Liver (tissue), 9 donors: Measurements from ENCODE around the gene KLRF1. TPM values are rescaled to one million over a fixed set of nuclear protein-coding genes. Genes with fewer than 3 reads are reported as not detected.
A peak's percentile ranks its signal among the peaks of the same experiment; 100 is the strongest.

Experiments
- DNase-seq: peaks from one replicate; pipeline ENCODE4 v3.0.0-alpha.2; 2017; ENCODE audit warnings: low spot score
- H3K27ac ChIP-seq, 2 donors: one replicate each; pipeline ENCODE4 v1.7.0; 2013; ENCODE audit warnings: inconsistent platforms in 2 of 2, low read length in 2 of 2, control low read depth in 1 of 2, low read depth in 1 of 2, mild to moderate bottlenecking in 1 of 2
- H3K27me3 ChIP-seq, 4 donors: one replicate each; pipeline versions ENCODE4 v1.6.1 to v1.7.0; 2013; ENCODE audit warnings: low read length in 3 of 4, inconsistent platforms in 1 of 4, mild to moderate bottlenecking in 1 of 4, moderate library complexity in 1 of 4; ENCODE audit not compliant: control insufficient read depth in 4 of 4, insufficient read depth in 4 of 4
- H3K36me3 ChIP-seq, 4 donors: one replicate each; pipeline versions ENCODE4 v1.6.1 to v1.7.0; 2013; ENCODE audit warnings: low read length in 3 of 4, mild to moderate bottlenecking in 3 of 4, low read depth in 1 of 4, moderate library complexity in 1 of 4; ENCODE audit not compliant: control insufficient read depth in 4 of 4, insufficient read depth in 3 of 4
- H3K4me1 ChIP-seq, 4 donors: one replicate each; pipeline versions ENCODE4 v1.6.1 to v1.7.0; 2013; ENCODE audit warnings: low read length in 3 of 4, mild to moderate bottlenecking in 3 of 4, moderate library complexity in 1 of 4; ENCODE audit not compliant: control insufficient read depth in 4 of 4, insufficient read depth in 4 of 4
- H3K4me3 ChIP-seq, 3 donors: one replicate each; pipeline versions ENCODE4 v1.6.1 to v1.7.0; 2013; ENCODE audit warnings: low read length in 3 of 3, control low read depth in 1 of 3, low read depth in 1 of 3, mild to moderate bottlenecking in 1 of 3
- H3K9ac ChIP-seq, 2 donors: one replicate each; pipeline ENCODE4 v1.7.0; 2013; ENCODE audit warnings: low read length in 2 of 2, mild to moderate bottlenecking in 2 of 2, moderate library complexity in 2 of 2, control low read depth in 1 of 2, low read depth in 1 of 2
- H3K9me3 ChIP-seq, 4 donors: one replicate each; pipeline versions ENCODE4 v1.6.1 to v1.7.0; 2013; ENCODE audit warnings: low read length in 3 of 4; ENCODE audit not compliant: control insufficient read depth in 4 of 4
- CTCF ChIP-seq: fragments of 150-350 bp; IDR thresholded peaks from 2 replicates; pipeline ENCODE4 v1.5.1; 2017; ENCODE audit warnings: improper control_type of control experiment, low read depth, low read length; ENCODE audit not compliant: missing input control
- EGR1 ChIP-seq, 2 donors: IDR thresholded peaks; 2 replicates each; pipeline ENCODE4 v1.6.1; 2016 to 2018; ENCODE audit warnings: antibody characterized with exemption in 2 of 2, low read depth in 2 of 2
- FOXA1 ChIP-seq: IDR thresholded peaks from 2 replicates; pipeline ENCODE4 v1.6.1; 2016; ENCODE audit warnings: antibody characterized with exemption
- FOXA2 ChIP-seq: IDR thresholded peaks from 2 replicates; pipeline ENCODE4 v1.6.1; 2016; ENCODE audit warnings: antibody characterized with exemption
- GABPA ChIP-seq, 2 donors: IDR thresholded peaks in 1 of 2; conservative IDR thresholded peaks in 1 of 2; 2 replicates each; pipeline ENCODE4 v1.6.1; 2016; ENCODE audit warnings: antibody characterized with exemption in 2 of 2, mild to moderate bottlenecking in 1 of 2, moderate library complexity in 1 of 2
- HNF4A ChIP-seq, 2 donors: conservative IDR thresholded peaks; 2 replicates each; pipeline ENCODE4 v1.6.1; 2016; ENCODE audit warnings: antibody characterized with exemption in 2 of 2, mild to moderate bottlenecking in 2 of 2
- HNF4G ChIP-seq: IDR thresholded peaks from 2 replicates; pipeline ENCODE4 v1.6.1; 2016; ENCODE audit warnings: antibody characterized with exemption
- JUND ChIP-seq, 2 donors: IDR thresholded peaks; 2 replicates each; pipeline ENCODE4 v1.6.1; 2016; ENCODE audit warnings: antibody characterized with exemption in 2 of 2
- RAD21 ChIP-seq, 2 donors: IDR thresholded peaks; 2 replicates each; pipeline ENCODE4 v1.6.1; 2016; ENCODE audit warnings: antibody characterized with exemption in 2 of 2, mild to moderate bottlenecking in 2 of 2
- REST ChIP-seq: IDR thresholded peaks from 2 replicates; pipeline ENCODE4 v1.6.1; 2016; ENCODE audit warnings: antibody characterized with exemption, mild to moderate bottlenecking
- RXRA ChIP-seq, 2 donors: IDR thresholded peaks; 2 replicates each; pipeline ENCODE4 v1.6.1; 2017 to 2018; ENCODE audit warnings: antibody characterized with exemption in 2 of 2, mild to moderate bottlenecking in 1 of 2
- SP1 ChIP-seq: IDR thresholded peaks from 2 replicates; pipeline ENCODE4 v1.6.1; 2018; ENCODE audit warnings: antibody characterized with exemption, mild to moderate bottlenecking
- ZBTB33 ChIP-seq: IDR thresholded peaks from 2 replicates; pipeline ENCODE4 v1.6.1; 2016; ENCODE audit warnings: antibody characterized with exemption
- WGBS: extraction: QIAGEN DNeasy Blood & Tissue Kit; methylation state at CpG from one replicate; pipeline ENCODE4 v1.1.7; 2013; 5-methylcytosine and 5-hydroxymethylcytosine counted together
- polyA plus RNA-seq, 2 donors: library from polyadenylated mRNA; stranded (reverse) in 1 of 2; unstranded in 1 of 2; fragments of 200-250 nt in 1 of 2; fragments of >200 nt in 1 of 2; fragmentation: Nextera tagmentation in 1 of 2; extraction: Ambion mirVana in 1 of 2; gene quantifications; one replicate each; pipeline versions ENCODE4 v1.2.1 to v1.2.3, GENCODE V29; 2013 to 2015
- total RNA-seq, 2 donors: library from RNA; depleted of rRNA; stranded (reverse); fragments of >200 nt; gene quantifications; one replicate each; pipeline ENCODE4 v1.2.3, GENCODE V29; 2014
- donor health status: healthy.
- donor health status: healthy.
- donor health status: healthy.
- donor health status: healthy.
- donor health status: healthy.

KLRF1 gene
- total and polyA plus RNA-seq, 4 donors = 0.18 to 1.5 (median 0.76) TPM

- Histone ChIP-seq H3K9me3 (no peaks in the 10 kb centered on the region), H3K36me3 (no peaks in the 10 kb centered on the region), H3K9ac (no peak overlapping the region), H3K27ac (no peak overlapping the region), H3K4me1 (peaks cover 3 to 5% (median 4%) of the 10 kb centered on the region in 4 donors), H3K4me3 (no peak overlapping the region), H3K27me3 (no peaks in the 10 kb centered on the region)
- no peak for TF ChIP-seq EGR1 (IDR thresholded peaks at IDR 0.05; ENCODE audit: low read depth in 2 of 2)
- no peak for TF ChIP-seq FOXA1
- TF ChIP-seq JUND (IDR thresholded peaks at IDR 0.05) = no peak
- TF ChIP-seq HNF4G = no peak
- TF ChIP-seq GABPA (IDR thresholded peaks at IDR 0.05 in 1 of 2, conservative IDR thresholded peaks at IDR 0.05 in 1 of 2) = no peak
- TF ChIP-seq HNF4A (conservative IDR thresholded peaks at IDR 0.05) = peak in 1 of 2 donors; percentile 25
- no peak for TF ChIP-seq RAD21 (IDR thresholded peaks at IDR 0.05)
- no peak for TF ChIP-seq CTCF
- DNase-seq = no peak
- WGBS = 54% methylated on average over 5 of the region's 5 CpGs
These were observed 54.7 kb downstream of the KLRF1 start for GRCh38 chr12:9881988-9882387.

GRCh38 chr12:9883175-9883574 lies 55.9 kb downstream of the KLRF1 start:
- TF ChIP-seq FOXA2 (no peak), ZBTB33 (no peak), RXRA (IDR thresholded peaks at IDR 0.05) (no peak), FOXA1 (no peak), REST (no peak), SP1 (no peak)
- Histone ChIP-seq H3K4me1 (peaks cover 3 to 5% (median 4%) of the 10 kb centered on the region in 4 donors), H3K9me3 (no peaks in the 10 kb centered on the region), H3K9ac (no peak overlapping the region), H3K27ac (no peak overlapping the region), H3K36me3 (no peaks in the 10 kb centered on the region), H3K27me3 (no peaks in the 10 kb centered on the region), H3K4me3 (no peak overlapping the region)
- no peak for DNase-seq
